ENCODE measurements around the gene PREX1.

Gene PREX1

DNA sequence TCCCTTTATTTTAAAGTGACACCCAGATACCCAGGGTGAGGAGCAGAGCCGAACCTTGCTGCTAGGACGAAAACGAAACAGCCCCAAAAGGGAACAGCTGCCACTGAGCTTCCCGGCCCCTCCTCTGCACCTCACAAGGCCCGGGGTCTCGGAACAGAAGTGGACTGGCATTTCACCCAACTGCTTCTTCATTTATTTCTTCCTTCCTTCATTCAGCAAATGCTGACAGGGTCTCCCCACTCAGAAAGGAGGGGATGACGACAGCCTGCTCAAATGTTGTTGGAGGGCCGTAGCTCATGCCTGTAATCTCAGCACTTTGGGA lies 220.3 kb downstream of the PREX1 start (continued):
- TF ChIP-seq, protein P1, sequence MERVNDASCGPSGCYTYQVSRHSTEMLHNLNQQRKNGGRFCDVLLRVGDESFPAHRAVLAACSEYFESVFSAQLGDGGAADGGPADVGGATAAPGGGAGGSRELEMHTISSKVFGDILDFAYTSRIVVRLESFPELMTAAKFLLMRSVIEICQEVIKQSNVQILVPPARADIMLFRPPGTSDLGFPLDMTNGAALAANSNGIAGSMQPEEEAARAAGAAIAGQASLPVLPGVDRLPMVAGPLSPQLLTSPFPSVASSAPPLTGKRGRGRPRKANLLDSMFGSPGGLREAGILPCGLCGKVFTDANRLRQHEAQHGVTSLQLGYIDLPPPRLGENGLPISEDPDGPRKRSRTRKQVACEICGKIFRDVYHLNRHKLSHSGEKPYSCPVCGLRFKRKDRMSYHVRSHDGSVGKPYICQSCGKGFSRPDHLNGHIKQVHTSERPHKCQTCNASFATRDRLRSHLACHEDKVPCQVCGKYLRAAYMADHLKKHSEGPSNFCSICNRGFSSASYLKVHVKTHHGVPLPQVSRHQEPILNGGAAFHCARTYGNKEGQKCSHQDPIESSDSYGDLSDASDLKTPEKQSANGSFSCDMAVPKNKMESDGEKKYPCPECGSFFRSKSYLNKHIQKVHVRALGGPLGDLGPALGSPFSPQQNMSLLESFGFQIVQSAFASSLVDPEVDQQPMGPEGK (CRISPR knock-in tag; IDR thresholded peaks at IDR 0.05; ENCODE audit: borderline replicate concordance), result no peak
- TF ChIP-seq ZNF565 (CRISPR knock-in tag; conservative IDR thresholded peaks at IDR 0.05; ENCODE audit: low read depth), result no peak
- TF ChIP-seq, protein P2, sequence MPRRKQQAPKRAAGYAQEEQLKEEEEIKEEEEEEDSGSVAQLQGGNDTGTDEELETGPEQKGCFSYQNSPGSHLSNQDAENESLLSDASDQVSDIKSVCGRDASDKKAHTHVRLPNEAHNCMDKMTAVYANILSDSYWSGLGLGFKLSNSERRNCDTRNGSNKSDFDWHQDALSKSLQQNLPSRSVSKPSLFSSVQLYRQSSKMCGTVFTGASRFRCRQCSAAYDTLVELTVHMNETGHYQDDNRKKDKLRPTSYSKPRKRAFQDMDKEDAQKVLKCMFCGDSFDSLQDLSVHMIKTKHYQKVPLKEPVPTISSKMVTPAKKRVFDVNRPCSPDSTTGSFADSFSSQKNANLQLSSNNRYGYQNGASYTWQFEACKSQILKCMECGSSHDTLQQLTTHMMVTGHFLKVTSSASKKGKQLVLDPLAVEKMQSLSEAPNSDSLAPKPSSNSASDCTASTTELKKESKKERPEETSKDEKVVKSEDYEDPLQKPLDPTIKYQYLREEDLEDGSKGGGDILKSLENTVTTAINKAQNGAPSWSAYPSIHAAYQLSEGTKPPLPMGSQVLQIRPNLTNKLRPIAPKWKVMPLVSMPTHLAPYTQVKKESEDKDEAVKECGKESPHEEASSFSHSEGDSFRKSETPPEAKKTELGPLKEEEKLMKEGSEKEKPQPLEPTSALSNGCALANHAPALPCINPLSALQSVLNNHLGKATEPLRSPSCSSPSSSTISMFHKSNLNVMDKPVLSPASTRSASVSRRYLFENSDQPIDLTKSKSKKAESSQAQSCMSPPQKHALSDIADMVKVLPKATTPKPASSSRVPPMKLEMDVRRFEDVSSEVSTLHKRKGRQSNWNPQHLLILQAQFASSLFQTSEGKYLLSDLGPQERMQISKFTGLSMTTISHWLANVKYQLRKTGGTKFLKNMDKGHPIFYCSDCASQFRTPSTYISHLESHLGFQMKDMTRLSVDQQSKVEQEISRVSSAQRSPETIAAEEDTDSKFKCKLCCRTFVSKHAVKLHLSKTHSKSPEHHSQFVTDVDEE (CRISPR knock-in tag; IDR thresholded peaks at IDR 0.05), result no peak
- no peak for TF ChIP-seq TCF4 (CRISPR knock-in tag; IDR thresholded peaks at IDR 0.05; ENCODE audit: borderline replicate concordance)
- TF ChIP-seq ARNTL (CRISPR knock-in tag; IDR thresholded peaks at IDR 0.05; ENCODE audit: borderline replicate concordance, low read depth), result no peak

DNA sequence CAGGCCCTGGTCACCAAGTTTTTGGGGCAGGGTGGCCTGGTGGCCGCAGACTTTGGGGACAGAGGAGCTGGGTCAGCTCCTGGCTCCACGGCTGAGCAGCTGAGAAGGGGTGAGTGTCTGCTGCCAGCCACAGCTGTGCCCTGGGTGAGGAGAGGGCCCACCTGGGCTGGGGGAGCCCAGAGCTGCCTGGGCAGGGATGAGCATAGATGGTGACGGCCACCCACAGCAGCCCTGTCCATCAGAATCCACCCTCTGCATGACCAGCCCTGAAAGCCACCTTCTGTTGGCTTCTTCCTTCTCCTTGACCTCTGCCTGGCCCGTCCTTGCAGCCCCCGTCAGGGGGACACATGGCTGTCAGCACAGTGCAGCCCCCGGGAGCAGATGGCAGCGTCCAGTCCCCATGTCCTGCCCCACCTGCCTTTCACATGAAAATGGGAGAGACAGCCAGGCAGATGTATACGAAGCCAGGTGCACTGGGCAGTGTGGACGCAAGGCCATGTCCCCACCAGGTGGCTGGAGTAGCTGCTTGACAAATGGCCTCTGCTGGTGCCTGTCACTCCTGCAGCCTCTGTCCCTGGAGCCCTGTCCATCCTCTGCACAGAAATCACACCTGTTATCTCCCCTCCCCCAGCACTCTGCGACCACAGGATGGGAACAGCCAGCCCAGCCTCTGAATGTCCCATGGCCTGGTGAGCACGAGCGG lies 220.8 kb downstream of the PREX1 start:
- TF ChIP-seq ISL1 (CRISPR knock-in tag; IDR thresholded peaks at IDR 0.05) (no peak), ZC3H10 (CRISPR knock-in tag; IDR thresholded peaks at IDR 0.05) (no peak), OSR1 (CRISPR knock-in tag; IDR thresholded peaks at IDR 0.05) (no peak)
- TF ChIP-seq, protein P1 (CRISPR knock-in tag; IDR thresholded peaks at IDR 0.05; ENCODE audit: borderline replicate concordance), result no peak
- no peak for ATAC-seq

DNA sequence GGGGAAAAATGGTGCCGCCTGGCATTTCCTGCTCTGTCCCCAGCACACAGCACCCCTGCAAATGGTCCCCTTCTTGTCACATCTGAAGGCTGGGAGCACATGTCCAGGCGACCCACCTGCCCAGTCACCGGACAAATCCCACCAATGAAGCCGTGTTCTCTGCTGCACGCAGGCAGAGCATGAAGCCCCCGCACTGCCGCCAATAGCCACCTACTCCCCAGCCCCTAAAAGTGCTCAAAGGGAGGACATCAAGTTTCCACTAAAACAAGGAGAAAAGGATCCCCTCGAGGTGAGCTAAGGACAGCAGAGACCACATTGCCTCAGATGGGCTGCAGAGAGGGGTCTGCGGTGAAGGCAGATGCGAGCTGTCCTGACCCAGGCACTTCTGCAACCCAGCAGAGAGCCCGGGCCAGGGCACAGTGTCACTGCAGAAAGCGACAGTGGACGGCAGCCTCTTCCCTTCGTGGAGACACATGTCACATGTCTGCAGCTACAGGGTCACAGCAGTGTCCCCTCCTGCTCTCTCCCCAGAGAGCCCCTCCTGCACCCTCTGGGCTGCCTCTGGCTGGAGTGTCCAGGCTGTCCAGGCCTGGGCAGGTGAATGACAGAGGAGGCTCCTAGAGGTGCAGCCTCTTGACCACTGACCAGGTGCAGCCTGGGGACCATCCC lies 221.5 kb downstream of the PREX1 start:
- TF ChIP-seq BACH2 (CRISPR knock-in tag; IDR thresholded peaks at IDR 0.05; ENCODE audit: borderline replicate concordance), result no peak
- no peak for TF ChIP-seq ZFP3 (CRISPR knock-in tag; IDR thresholded peaks at IDR 0.05)
- no peak for TF ChIP-seq GLIS3 (CRISPR knock-in tag; IDR thresholded peaks at IDR 0.05)
- TF ChIP-seq ISL1 (CRISPR knock-in tag; IDR thresholded peaks at IDR 0.05), result no peak
- TF ChIP-seq TCF4 (CRISPR knock-in tag; IDR thresholded peaks at IDR 0.05; ENCODE audit: borderline replicate concordance), result no peak
- TF ChIP-seq, protein P1 (CRISPR knock-in tag; IDR thresholded peaks at IDR 0.05; ENCODE audit: borderline replicate concordance), result no peak
- TF ChIP-seq ESRRG (CRISPR knock-in tag; IDR thresholded peaks at IDR 0.05), result no peak
- TF ChIP-seq OSR1 (CRISPR knock-in tag; IDR thresholded peaks at IDR 0.05), result no peak
- TF ChIP-seq, protein P2 (CRISPR knock-in tag; IDR thresholded peaks at IDR 0.05), result no peak
- TF ChIP-seq CSDC2 (CRISPR knock-in tag; IDR thresholded peaks at IDR 0.05), result no peak
- TF ChIP-seq TOX (CRISPR knock-in tag; IDR thresholded peaks at IDR 0.05; ENCODE audit: borderline replicate concordance), result no peak
- no peak for TF ChIP-seq ZNF70 (CRISPR knock-in tag; IDR thresholded peaks at IDR 0.05)
- TF ChIP-seq, protein P3, sequence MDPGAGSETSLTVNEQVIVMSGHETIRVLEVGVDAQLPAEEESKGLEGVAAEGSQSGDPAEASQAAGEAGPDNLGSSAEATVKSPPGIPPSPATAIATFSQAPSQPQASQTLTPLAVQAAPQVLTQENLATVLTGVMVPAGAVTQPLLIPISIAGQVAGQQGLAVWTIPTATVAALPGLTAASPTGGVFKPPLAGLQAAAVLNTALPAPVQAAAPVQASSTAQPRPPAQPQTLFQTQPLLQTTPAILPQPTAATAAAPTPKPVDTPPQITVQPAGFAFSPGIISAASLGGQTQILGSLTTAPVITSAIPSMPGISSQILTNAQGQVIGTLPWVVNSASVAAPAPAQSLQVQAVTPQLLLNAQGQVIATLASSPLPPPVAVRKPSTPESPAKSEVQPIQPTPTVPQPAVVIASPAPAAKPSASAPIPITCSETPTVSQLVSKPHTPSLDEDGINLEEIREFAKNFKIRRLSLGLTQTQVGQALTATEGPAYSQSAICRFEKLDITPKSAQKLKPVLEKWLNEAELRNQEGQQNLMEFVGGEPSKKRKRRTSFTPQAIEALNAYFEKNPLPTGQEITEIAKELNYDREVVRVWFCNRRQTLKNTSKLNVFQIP (CRISPR knock-in tag; IDR thresholded peaks at IDR 0.05; ENCODE audit: borderline replicate concordance, low read depth), result no peak

More for the DNA sequence above, 221.5 kb downstream of the PREX1 start:
- no peak for ATAC-seq
